Lower lobe of right lung (tissue), 2 donors: Measurements from ENCODE around the gene NRG2. TPM values are rescaled to one million over a fixed set of nuclear protein-coding genes. Genes with fewer than 3 reads are reported as not detected.
A peak's percentile ranks its signal among the peaks of the same experiment; 100 is the strongest.

Experiments used
- ATAC-seq, 2 donors: fragments of 200-7000 bp; cut with Tn5 transposase; one replicate each; pipeline ENCODE4 v1.9.1; 2020 to 2022; ENCODE audit warnings: mild to moderate bottlenecking in 2 of 2, moderate library complexity in 2 of 2
- DNase-seq: peaks from one replicate; pipeline ENCODE4 v3.0.0-alpha.2; 2020
- H3K27ac ChIP-seq: fragments of 200-600 bp; one replicate; pipeline ENCODE4 v1.8.0; 2022
- H3K27me3 ChIP-seq: fragments of 200-600 bp; one replicate; pipeline ENCODE4 v1.8.0; 2022; ENCODE audit warnings: low read depth
- H3K36me3 ChIP-seq: fragments of 200-600 bp; one replicate; pipeline ENCODE4 v1.8.0; 2022; ENCODE audit warnings: mild to moderate bottlenecking
- H3K4me1 ChIP-seq: fragments of 200-600 bp; one replicate; pipeline ENCODE4 v1.8.0; 2022
- H3K4me3 ChIP-seq: fragments of 200-600 bp; one replicate; pipeline ENCODE4 v1.8.0; 2022; ENCODE audit warnings: mild to moderate bottlenecking
- H3K9me3 ChIP-seq: fragments of 200-600 bp; one replicate; pipeline ENCODE4 v1.8.0; 2022
- intact Hi-C: fragments of 100-400 bp; cut with DNase I; formaldehyde crosslinking; loops from one replicate; pipeline ENCODE4 v1.11.0; 2022
- total RNA-seq: library from RNA; stranded (reverse); fragmentation: NEBNext Ultra II Directional; extraction: Animal tissue kit (Norgen Biotek cat#: 25700); gene quantifications from one replicate; pipeline ENCODE4 v1.2.1, GENCODE V29; 2021
- TF ChIP-seq, protein P1 (sequence below): fragments of 200-600 bp; IDR thresholded peaks from one replicate; pipeline ENCODE4 v1.8.0; 2022; ENCODE audit warnings: antibody characterized with exemption, mild to moderate bottlenecking
- donor health status: DM: no; HTN: yes; CAD: no; lungs with severe emphysema.

NRG2 gene
- total RNA-seq, 1 donor from 2014 or later, result 1.6 TPM

DNA sequence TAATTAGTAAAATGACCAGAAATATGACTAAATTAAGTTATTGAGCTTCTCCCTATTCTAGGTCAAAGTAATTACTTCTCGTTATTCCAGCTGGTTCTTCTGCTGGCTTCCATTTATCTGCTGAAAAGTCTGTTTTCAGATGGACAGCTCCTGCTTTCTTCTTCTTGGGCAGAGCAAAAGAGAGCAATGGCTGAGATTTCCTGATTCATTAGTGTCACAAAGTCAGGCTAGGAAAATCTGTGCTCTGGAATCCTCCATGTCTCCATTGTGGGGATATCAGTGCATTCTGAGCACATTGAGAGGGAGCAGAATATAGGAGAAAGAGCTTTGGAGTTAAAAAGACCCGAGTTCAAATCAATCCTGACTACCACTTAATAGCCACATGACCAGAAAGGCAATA, 33.7 kb upstream of the NRG2 start:
- no peak overlapping the region for H3K27ac ChIP-seq
- no peak overlapping the region for H3K4me3 ChIP-seq
- TF ChIP-seq, protein P1, sequence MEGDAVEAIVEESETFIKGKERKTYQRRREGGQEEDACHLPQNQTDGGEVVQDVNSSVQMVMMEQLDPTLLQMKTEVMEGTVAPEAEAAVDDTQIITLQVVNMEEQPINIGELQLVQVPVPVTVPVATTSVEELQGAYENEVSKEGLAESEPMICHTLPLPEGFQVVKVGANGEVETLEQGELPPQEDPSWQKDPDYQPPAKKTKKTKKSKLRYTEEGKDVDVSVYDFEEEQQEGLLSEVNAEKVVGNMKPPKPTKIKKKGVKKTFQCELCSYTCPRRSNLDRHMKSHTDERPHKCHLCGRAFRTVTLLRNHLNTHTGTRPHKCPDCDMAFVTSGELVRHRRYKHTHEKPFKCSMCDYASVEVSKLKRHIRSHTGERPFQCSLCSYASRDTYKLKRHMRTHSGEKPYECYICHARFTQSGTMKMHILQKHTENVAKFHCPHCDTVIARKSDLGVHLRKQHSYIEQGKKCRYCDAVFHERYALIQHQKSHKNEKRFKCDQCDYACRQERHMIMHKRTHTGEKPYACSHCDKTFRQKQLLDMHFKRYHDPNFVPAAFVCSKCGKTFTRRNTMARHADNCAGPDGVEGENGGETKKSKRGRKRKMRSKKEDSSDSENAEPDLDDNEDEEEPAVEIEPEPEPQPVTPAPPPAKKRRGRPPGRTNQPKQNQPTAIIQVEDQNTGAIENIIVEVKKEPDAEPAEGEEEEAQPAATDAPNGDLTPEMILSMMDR, result no peak
- ATAC-seq (no peak), DNase-seq (no peak)
- intact Hi-C loops, result no loop called here
- peaks cover 9% of the 10 kb centered on the region for H3K4me1 ChIP-seq
- H3K36me3 ChIP-seq, result no peaks in the 10 kb centered on the region
- no peaks in the 10 kb centered on the region for H3K27me3 ChIP-seq
- no peaks in the 10 kb centered on the region for H3K9me3 ChIP-seq

DNA sequence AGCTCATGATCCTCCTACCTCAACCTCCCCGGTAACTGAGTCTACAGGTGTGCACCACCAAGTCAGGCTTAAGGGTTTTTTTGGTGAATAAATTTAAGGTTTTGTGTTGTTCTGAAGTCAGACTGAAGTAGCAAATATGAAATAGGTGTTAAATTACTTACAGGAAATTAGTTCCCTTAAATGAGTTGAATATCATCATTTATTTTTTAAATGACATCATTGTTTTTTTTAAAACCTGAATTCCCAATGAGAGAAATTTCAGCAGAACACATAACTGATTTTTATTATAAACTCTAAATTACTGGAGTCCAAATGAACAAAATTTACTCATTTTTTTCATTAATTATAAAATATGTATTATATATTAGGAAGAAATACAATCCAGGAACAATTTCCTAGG, 33.0 kb upstream of the NRG2 start:
- no peaks in the 10 kb centered on the region for H3K27me3 ChIP-seq
- no peak overlapping the region for H3K27ac ChIP-seq
- no peaks in the 10 kb centered on the region for H3K36me3 ChIP-seq
- DNase-seq (no peak), ATAC-seq (no peak)
- TF ChIP-seq, protein P1, result no peak
- H3K4me1 ChIP-seq, result peaks cover 9% of the 10 kb centered on the region
- no peaks in the 10 kb centered on the region for H3K9me3 ChIP-seq
- no peak overlapping the region for H3K4me3 ChIP-seq
- intact Hi-C loops, result no loop called here

DNA sequence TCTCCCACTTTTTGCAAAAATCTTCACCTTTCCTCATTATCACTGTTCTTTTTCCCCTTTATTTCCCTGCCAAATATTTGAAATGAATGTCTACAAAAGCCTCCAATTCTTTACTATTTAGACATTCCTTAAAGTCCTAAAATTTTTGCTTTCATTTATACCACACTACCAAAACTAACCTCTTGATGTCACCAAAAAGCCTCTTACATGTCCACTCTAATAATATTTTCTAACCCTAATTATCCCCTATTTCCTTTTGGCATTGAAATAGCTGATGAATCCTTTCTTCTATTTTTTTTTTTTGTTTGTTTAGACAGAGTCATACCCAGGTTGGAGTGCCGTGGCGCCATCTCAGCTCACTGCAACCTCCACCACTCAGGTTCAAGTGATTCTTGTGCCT, 32.3 kb upstream of the NRG2 start:
- H3K36me3 ChIP-seq, result no peaks in the 10 kb centered on the region

DNA sequence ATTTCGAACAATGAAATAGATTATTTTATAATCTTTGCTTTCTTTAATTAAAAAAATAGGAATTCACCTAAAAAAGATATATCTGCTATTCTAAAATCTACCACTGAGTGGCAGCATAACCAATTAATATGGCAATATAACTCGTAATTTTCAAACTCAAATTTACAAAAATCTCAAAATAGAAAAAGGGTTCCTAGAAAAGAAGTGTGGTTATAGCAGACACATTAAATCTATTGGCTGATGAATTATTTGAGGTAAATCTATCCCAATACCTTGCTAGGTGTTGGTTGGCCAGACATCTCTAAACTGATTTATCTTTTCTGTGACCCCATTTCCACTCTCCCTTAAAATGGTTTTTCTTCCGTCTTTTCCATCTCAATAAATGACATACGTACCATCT, 30.2 kb upstream of the NRG2 start:
- Histone ChIP-seq H3K27me3 (no peaks in the 10 kb centered on the region), H3K27ac (no peak overlapping the region), H3K4me3 (no peak overlapping the region), H3K4me1 (peaks cover 9% of the 10 kb centered on the region), H3K36me3 (no peaks in the 10 kb centered on the region), H3K9me3 (no peaks in the 10 kb centered on the region)
- intact Hi-C loops, result loop anchor here (5.0 kb wide), 1 partner anchor 84 kb away; no protein-coding TSS in a partner anchor
- TF ChIP-seq, protein P1, result peak; percentile 71
- DNase-seq, result no peak
- no peak for ATAC-seq

More for the DNA sequence above, 32.3 kb upstream of the NRG2 start:
- DNase-seq (no peak), ATAC-seq (no peak)
- no peaks in the 10 kb centered on the region for H3K27me3 ChIP-seq
- intact Hi-C loops, result no loop called here
- H3K4me3 ChIP-seq, result no peak overlapping the region
- TF ChIP-seq, protein P1, result peak; percentile 21
- no peak overlapping the region for H3K27ac ChIP-seq
- no peaks in the 10 kb centered on the region for H3K9me3 ChIP-seq
- H3K4me1 ChIP-seq, result peaks cover 9% of the 10 kb centered on the region

DNA sequence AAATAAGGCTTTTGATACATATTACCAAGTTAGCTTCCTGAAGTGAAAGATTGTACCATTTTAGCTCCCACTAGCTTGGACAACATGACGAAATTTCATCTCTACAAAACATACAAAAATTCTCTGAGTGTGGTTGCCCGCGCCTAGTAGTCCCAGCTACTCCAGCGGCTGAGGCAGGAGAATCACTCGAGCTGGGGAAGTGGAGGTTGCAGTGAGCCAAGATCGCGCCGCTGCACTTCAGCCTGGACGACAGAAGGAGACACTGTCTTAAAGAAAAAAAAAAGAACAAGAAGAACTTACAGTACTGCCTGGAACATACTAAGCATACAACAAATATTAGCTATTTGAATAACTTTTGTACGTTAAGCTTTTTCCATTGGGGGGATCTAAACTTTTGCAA, 29.7 kb upstream of the NRG2 start:
- Histone ChIP-seq H3K36me3 (no peaks in the 10 kb centered on the region), H3K9me3 (no peaks in the 10 kb centered on the region), H3K27ac (no peak overlapping the region), H3K27me3 (no peaks in the 10 kb centered on the region), H3K4me3 (no peak overlapping the region), H3K4me1 (peaks cover 9% of the 10 kb centered on the region)
- intact Hi-C loops, result loop anchor here (5.0 kb wide), 1 partner anchor 84 kb away; no protein-coding TSS in a partner anchor
- ATAC-seq, result no peak
- TF ChIP-seq, protein P1, result no peak
- DNase-seq, result no peak

DNA sequence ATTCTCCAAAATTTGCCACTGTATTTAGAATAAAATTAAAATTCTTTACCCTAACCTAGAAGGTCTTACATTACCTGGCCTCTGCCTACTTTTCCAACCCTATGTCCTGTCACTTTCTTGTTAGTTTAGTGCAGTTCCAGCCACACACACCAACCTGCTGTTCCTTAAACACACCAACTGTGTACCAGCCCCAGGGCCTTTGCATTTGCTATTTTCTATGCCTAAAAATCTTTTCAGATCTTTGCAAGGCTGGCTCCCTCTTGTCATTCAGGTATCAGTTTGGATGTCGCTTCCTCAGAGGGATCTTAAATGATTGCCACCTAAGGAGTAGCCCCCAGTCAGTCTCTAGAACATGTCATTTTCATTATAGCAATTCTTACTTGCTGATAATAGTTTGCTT, 17.7 kb upstream of the NRG2 start:
- ATAC-seq (no peak), DNase-seq (no peak)
- no peaks in the 10 kb centered on the region for H3K9me3 ChIP-seq
- TF ChIP-seq, protein P1, result no peak
- H3K27ac ChIP-seq, result no peak overlapping the region
- no peaks in the 10 kb centered on the region for H3K36me3 ChIP-seq
- peaks cover 12% of the 10 kb centered on the region for H3K27me3 ChIP-seq
- H3K4me3 ChIP-seq, result no peak overlapping the region
- H3K4me1 ChIP-seq, result no peaks in the 10 kb centered on the region
- intact Hi-C loops, result no loop called here
